Activated CD4-positive, CD25-positive, alpha-beta regulatory T cell treated with anti-CD3 and anti-CD28 coated beads, Interleukin-2, amount 50 U/mL, for 16 hours (primary cell): ENCODE results near the gene IQCF5.
"Not testable (repeated sequence)": the region's sequence is repeated elsewhere in the genome, so short reads cannot be mapped to it uniquely, and the experiment has no call there.

Experiments used
- DNase-seq: peaks from one replicate; pipeline ENCODE4 v3.0.0-alpha.2; 2020; ENCODE audit warnings: low read depth, low spot score

The IQCF5 gene

GRCh38 chr3:51868896-51869295 is 6.5 kb downstream of the IQCF5 start:
- not testable (repeated sequence) for DNase-seq

- DNase-seq, result no peak
Measured at GRCh38 chr3:51862886-51863285, 12.5 kb downstream of the IQCF5 start.

- DNase-seq, result no peak
Measured at GRCh38 chr3:51860703-51861665, 14.4 kb downstream of the IQCF5 start, which contains the start of gene IQCF2. Gene IQCF2 (plus strand): TSS chr3:51861615. CDS start chr3:51861667, 52 bp downstream.

GRCh38 chr3:51855411-51855810 is 20.0 kb downstream of the IQCF5 start:
- DNase-seq, result not testable (repeated sequence)

- DNase-seq, result no peak
Measured at GRCh38 chr3:51845129-51845528, 30.3 kb downstream of the IQCF5 start.

- DNase-seq, result no peak
Measured at GRCh38 chr3:51836606-51837005, 38.8 kb downstream of the IQCF5 start.

- DNase-seq, result no peak
Measured at GRCh38 chr3:51830836-51831385, 44.5 kb downstream of the IQCF5 start.

- no peak for DNase-seq
Measured at GRCh38 chr3:51830345-51830744, 45.1 kb downstream of the IQCF5 start.

- no peak for DNase-seq
Measured at GRCh38 chr3:51828297-51828696, 47.1 kb downstream of the IQCF5 start.
